GM10266 (cell line): ENCODE measurements around the gene TAF1B.

Experiments
- DNase-seq: peaks from one replicate; pipeline ENCODE4 v3.0.0; 2012; ENCODE audit errors: extremely low spot score
- TF ChIP-seq, protein P1 (sequence below): IDR thresholded peaks from 2 replicates; pipeline ENCODE4 v1.5.1; 2012; ENCODE audit warnings: mild to moderate bottlenecking, low read depth; ENCODE audit not compliant: control insufficient read depth, insufficient read depth; ENCODE audit errors: missing control alignments

TAF1B gene

DNA sequence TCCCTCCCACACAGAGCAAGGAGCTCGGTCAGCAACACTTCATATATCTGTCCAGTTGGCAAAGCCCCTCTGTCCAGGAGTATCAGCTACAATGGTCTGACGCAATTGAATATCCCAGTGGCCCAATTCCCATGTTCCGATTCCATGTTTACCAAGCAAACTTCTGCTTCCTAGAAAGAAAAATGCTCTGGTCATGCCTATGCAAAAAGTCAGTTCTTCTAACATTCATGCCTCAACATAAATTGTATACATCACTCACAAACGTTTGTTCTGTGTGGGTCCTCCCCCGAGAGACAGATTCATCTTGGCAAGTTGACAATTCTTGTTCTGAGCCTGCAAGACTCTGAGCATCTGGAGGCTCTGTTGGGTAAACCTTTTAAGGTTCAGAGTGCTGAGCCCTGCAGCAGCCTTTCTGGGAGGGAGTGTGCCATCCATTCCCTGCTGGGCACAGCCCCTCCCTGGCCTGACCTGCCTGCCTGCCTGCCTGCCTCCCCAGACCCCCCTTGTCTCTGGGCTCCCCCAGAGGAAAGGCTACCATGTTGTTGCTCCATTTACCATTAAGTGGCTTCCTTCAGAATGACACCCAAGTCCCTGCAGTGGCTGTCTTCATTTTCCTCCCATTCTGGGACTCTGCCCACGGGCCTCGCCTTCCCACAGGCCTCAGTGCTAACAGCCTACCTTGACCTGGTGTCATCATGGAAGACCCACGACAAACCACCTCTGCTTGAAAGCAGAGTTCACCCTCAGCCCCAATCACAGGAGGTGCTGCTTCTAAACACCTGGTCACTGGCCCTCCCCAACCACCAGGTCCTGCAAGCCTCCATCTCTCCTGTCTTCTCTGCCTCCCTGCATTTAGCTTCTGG, 37.6 kb upstream of the TAF1B start:
- DNase-seq: no peak
- TF ChIP-seq, protein P1, sequence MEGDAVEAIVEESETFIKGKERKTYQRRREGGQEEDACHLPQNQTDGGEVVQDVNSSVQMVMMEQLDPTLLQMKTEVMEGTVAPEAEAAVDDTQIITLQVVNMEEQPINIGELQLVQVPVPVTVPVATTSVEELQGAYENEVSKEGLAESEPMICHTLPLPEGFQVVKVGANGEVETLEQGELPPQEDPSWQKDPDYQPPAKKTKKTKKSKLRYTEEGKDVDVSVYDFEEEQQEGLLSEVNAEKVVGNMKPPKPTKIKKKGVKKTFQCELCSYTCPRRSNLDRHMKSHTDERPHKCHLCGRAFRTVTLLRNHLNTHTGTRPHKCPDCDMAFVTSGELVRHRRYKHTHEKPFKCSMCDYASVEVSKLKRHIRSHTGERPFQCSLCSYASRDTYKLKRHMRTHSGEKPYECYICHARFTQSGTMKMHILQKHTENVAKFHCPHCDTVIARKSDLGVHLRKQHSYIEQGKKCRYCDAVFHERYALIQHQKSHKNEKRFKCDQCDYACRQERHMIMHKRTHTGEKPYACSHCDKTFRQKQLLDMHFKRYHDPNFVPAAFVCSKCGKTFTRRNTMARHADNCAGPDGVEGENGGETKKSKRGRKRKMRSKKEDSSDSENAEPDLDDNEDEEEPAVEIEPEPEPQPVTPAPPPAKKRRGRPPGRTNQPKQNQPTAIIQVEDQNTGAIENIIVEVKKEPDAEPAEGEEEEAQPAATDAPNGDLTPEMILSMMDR: no peak

DNA sequence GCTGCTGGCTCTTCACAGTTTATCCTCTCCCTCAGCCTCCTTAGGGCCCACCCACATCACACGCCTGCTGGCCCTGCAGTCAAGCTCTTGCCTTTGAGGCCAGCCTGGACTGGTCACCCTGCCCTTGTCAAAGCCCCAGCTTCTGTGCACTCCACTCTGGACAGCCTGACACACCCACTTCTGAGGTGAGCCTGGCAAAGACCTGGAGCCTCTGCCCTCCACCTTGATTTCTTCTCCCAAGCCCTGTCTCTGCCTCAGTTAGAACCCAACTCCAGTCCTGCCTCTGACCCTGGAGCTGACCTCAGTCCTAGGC, 37.0 kb upstream of the TAF1B start:
- DNase-seq: no peak
- TF ChIP-seq, protein P1: no peak

DNA sequence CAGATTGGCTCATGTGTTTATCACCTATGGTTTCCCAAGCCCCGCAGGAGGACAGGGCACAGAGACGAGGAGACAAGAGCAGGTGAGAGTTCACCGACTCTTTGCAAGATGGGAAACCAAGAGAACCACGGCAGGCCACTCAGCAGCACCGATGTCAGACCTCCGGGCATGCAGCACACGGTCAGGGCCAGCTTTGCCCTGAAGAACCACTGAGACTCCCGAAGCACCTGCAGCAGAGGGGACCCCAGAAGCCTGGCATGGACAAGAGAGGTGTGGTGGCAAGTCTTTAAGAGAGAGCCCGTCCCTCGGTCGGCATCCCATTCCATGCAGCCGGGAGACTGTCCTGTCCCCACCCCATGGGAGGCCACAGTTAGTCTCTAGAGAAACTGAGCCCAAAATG, 36.6 kb upstream of the TAF1B start:
- DNase-seq: no peak
- TF ChIP-seq, protein P1: no peak

DNA sequence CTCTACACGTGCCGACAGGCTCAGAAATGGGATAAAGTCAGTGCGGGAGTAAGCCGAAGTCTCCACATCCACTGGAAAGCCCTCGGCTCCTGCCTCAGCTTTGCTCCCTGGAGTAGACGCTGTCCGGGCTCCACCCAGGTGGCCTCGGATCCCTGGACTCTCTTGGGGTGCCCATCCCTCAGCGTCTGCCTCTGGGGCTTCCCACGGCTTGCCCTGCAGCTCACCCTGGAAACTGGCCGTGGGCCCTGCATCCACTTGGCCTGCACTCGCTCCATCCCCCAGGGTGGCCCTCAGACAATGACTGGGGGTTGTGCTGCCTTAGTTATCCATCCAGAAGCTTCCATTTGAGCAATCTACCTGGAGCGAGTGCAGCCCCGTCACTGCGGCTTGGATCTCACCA, 36.2 kb upstream of the TAF1B start:
- DNase-seq: no peak

GRCh38 chr2:9807555-9808305, 35.5 kb upstream of the TAF1B start:
- no peak for DNase-seq

More for the DNA sequence above, 36.2 kb upstream of the TAF1B start:
- TF ChIP-seq, protein P1: no peak

GRCh38 chr2:9808334-9809063, 34.8 kb upstream of the TAF1B start:
- no peak for DNase-seq
- TF ChIP-seq, protein P1: no peak

More at GRCh38 chr2:9807555-9808305, 35.5 kb upstream of the TAF1B start:
- TF ChIP-seq, protein P1: no peak
